Cardiac ventricle fibroblast (primary cell): ENCODE measurements around the gene GOLGA6A. TPM values are rescaled to one million over a fixed set of nuclear protein-coding genes. Genes with fewer than 3 reads are reported as not detected.

Experiments used
- total RNA-seq: library from RNA; depleted of rRNA; stranded (reverse); fragments of >200 nt; gene quantifications from 2 replicates; pipeline ENCODE4 v1.2.3, GENCODE V29; 2015

Gene GOLGA6A
- not detected in 2 replicates for total RNA-seq

GRCh38 chr15:74082450-74082849 is at the start of gene GOLGA6A:
GOLGA6A (minus strand) TSS chr15:74082550; CDS start chr15:74082509, 41 bp downstream.

GRCh38 chr15:74130155-74130848 is 48.0 kb upstream of the GOLGA6A start, which contains the start of gene ISLR2:
ISLR2 (plus strand) TSS chr15:74130586; CDS start chr15:74132755, 2,169 bp downstream.

Other genes with a start within 250 kb of the GOLGA6A start
- gene TBC1D21, start 209.0 kb downstream of the GOLGA6A start, total RNA-seq = not detected in 2 replicates
- 340 and 410 TPM in 2 replicates for gene LOXL1, start 156.1 kb downstream of the GOLGA6A start, total RNA-seq
- gene STOML1, start 90.3 kb downstream of the GOLGA6A start, total RNA-seq = 12.7 and 13.8 TPM in 2 replicates
- 189 and 197 TPM in 2 replicates for gene PML, start 87.8 kb downstream of the GOLGA6A start, total RNA-seq
- gene ISLR2, start 48.0 kb upstream of the GOLGA6A start, total RNA-seq = not detected in 2 replicates
- 259 and 362 TPM in 2 replicates for gene ISLR, start 91.2 kb upstream of the GOLGA6A start, total RNA-seq
- 0.44 TPM in 1 of 2 replicates, not detected in the other for gene STRA6, start 120.2 kb upstream of the GOLGA6A start, total RNA-seq
- gene CCDC33, start 153.8 kb upstream of the GOLGA6A start, total RNA-seq = not detected in 2 replicates